SW 1271 (cell line): Measurements from ENCODE around the gene TBC1D14.
A peak's percentile ranks its signal among the peaks of the same experiment; 100 is the strongest.
"Not testable (repeated sequence)": the region's sequence is repeated elsewhere in the genome, so short reads cannot be mapped to it uniquely, and the experiment has no call there.

Experiments
- DNase-seq, 2 experiments: peaks; one replicate each; lab custom pipeline; 2025; lab: John Stamatoyannopoulos, UW

The TBC1D14 gene

GRCh38 chr4:6910340-6910959 is 824 bp downstream of the TBC1D14 start:
- DNase-seq: peak in 1 of 2 experiments; percentile 14

- no peak for DNase-seq
Measured at GRCh38 chr4:6910960-6911874, 1.6 kb downstream of the TBC1D14 start.

- DNase-seq: not testable (repeated sequence)
Measured at GRCh38 chr4:6911917-6912316, 2.3 kb downstream of the TBC1D14 start.

GRCh38 chr4:6912441-6912840 is 2.8 kb downstream of the TBC1D14 start:
- DNase-seq: no peak

- no peak for DNase-seq
Measured at GRCh38 chr4:6913350-6913905, 3.8 kb downstream of the TBC1D14 start.

GRCh38 chr4:6914448-6914847 is 4.8 kb downstream of the TBC1D14 start:
- no peak for DNase-seq

- DNase-seq: no peak
Measured at GRCh38 chr4:6915041-6916005, 5.7 kb downstream of the TBC1D14 start.

- DNase-seq: no peak
Measured at GRCh38 chr4:6916069-6916586, 6.5 kb downstream of the TBC1D14 start.

GRCh38 chr4:6916587-6917460 is 7.2 kb downstream of the TBC1D14 start:
- DNase-seq: no peak

GRCh38 chr4:6917461-6918271 is 8.0 kb downstream of the TBC1D14 start:
- DNase-seq: no peak

- no peak for DNase-seq
Measured at GRCh38 chr4:6918338-6918737, 8.7 kb downstream of the TBC1D14 start.

- no peak for DNase-seq
Measured at GRCh38 chr4:6920171-6920570, 10.5 kb downstream of the TBC1D14 start.

- no peak for DNase-seq
Measured at GRCh38 chr4:6923507-6923906, 13.9 kb downstream of the TBC1D14 start.

GRCh38 chr4:6924361-6924779 is 14.7 kb downstream of the TBC1D14 start:
- DNase-seq: no peak

- no peak for DNase-seq
Measured at GRCh38 chr4:6925357-6925836, 15.8 kb downstream of the TBC1D14 start.

- no peak for DNase-seq
Measured at GRCh38 chr4:6926081-6926480, 16.5 kb downstream of the TBC1D14 start.

GRCh38 chr4:6926681-6927478 is 17.3 kb downstream of the TBC1D14 start:
- DNase-seq: no peak

- no peak for DNase-seq
Measured at GRCh38 chr4:6928081-6928480, 18.5 kb downstream of the TBC1D14 start.

GRCh38 chr4:6929339-6929811 is 19.7 kb downstream of the TBC1D14 start:
- no peak for DNase-seq
